Hematopoietic multipotent progenitor cell treated with erythropoietin and hydrocortisone succinate and interleukin-3 and kit ligand, for 6 days (in vitro differentiated cells): ENCODE measurements around the gene AHCTF1.
"Not testable (repeated sequence)": the region's sequence is repeated elsewhere in the genome, so short reads cannot be mapped to it uniquely, and the experiment has no call there.

Experiments used
- DNase-seq: peaks from one replicate; pipeline ENCODE4 v3.0.0-alpha.2; 2015

AHCTF1 gene

GRCh38 chr1:246837418-246838117 is 94.2 kb downstream of the AHCTF1 start:
- peak; percentile 29 for DNase-seq

- no peak for DNase-seq
These were observed 95.4 kb downstream of the AHCTF1 start for GRCh38 chr1:246836209-246836966.

GRCh38 chr1:246831543-246831942 is 100.2 kb downstream of the AHCTF1 start:
- DNase-seq, result no peak

- no peak for DNase-seq
These were observed 102.9 kb downstream of the AHCTF1 start for GRCh38 chr1:246828818-246829217.

- DNase-seq, result no peak
These were observed 104.4 kb downstream of the AHCTF1 start for GRCh38 chr1:246827396-246827795.

GRCh38 chr1:246825557-246826175 is 106.1 kb downstream of the AHCTF1 start:
- no peak for DNase-seq

- peak; percentile 53 for DNase-seq
These were observed 107.2 kb downstream of the AHCTF1 start for GRCh38 chr1:246824541-246824940.

GRCh38 chr1:246822154-246822553 is 109.6 kb downstream of the AHCTF1 start:
- not testable (repeated sequence) for DNase-seq

- no peak for DNase-seq
These were observed 111.1 kb downstream of the AHCTF1 start for GRCh38 chr1:246820666-246821065.

GRCh38 chr1:246817778-246818177 is 114.0 kb downstream of the AHCTF1 start:
- DNase-seq, result peak; percentile 61

- no peak for DNase-seq
These were observed 116.0 kb downstream of the AHCTF1 start for GRCh38 chr1:246815693-246816270.

GRCh38 chr1:246814890-246815289 is 116.9 kb downstream of the AHCTF1 start:
- DNase-seq, result no peak

- DNase-seq, result not testable (repeated sequence)
These were observed 118.4 kb downstream of the AHCTF1 start for GRCh38 chr1:246813325-246813724.

GRCh38 chr1:246811985-246812384 is 119.8 kb downstream of the AHCTF1 start:
- no peak for DNase-seq

GRCh38 chr1:246809473-246809872 is 122.3 kb downstream of the AHCTF1 start:
- no peak for DNase-seq

GRCh38 chr1:246805135-246805716 is 126.5 kb downstream of the AHCTF1 start:
- no peak for DNase-seq

GRCh38 chr1:246803883-246804282 is 127.9 kb downstream of the AHCTF1 start:
- no peak for DNase-seq

- DNase-seq, result no peak
These were observed 128.4 kb downstream of the AHCTF1 start for GRCh38 chr1:246803373-246803772.

- DNase-seq, result no peak
These were observed 130.3 kb downstream of the AHCTF1 start for GRCh38 chr1:246801241-246802020.

GRCh38 chr1:246800756-246801155 is 131.0 kb downstream of the AHCTF1 start:
- no peak for DNase-seq

- DNase-seq, result no peak
These were observed 131.4 kb downstream of the AHCTF1 start for GRCh38 chr1:246800356-246800755.
